HL-60 (cell line): ENCODE measurements around the gene CREB5.

Source experiments
- CTCF ChIP-seq: IDR thresholded peaks from one replicate; pipeline ENCODE4 v1.5.1; 2011; ENCODE audit warnings: low read length, control low read depth, inconsistent platforms; ENCODE audit not compliant: insufficient read depth
- GABPA ChIP-seq: IDR thresholded peaks from 2 replicates; pipeline ENCODE4 v1.6.1; 2012; ENCODE audit warnings: low read depth
- REST ChIP-seq: IDR thresholded peaks from 2 replicates; pipeline ENCODE4 v1.6.1; 2012; ENCODE audit warnings: low read depth; ENCODE audit not compliant: insufficient replicate concordance

GRCh38 chr7:28739826-28740225, 327.5 kb downstream of the CREB5 start:
- TF ChIP-seq CTCF, result no peak
- no peak for TF ChIP-seq GABPA
- no peak for TF ChIP-seq REST
